Measurements from ENCODE around the gene PPP2R5E.
A peak's percentile ranks its signal among the peaks of the same experiment; 100 is the strongest.
"Not testable (repeated sequence)": the region's sequence is repeated elsewhere in the genome, so short reads cannot be mapped to it uniquely, and the experiment has no call there.

PPP2R5E gene

DNA sequence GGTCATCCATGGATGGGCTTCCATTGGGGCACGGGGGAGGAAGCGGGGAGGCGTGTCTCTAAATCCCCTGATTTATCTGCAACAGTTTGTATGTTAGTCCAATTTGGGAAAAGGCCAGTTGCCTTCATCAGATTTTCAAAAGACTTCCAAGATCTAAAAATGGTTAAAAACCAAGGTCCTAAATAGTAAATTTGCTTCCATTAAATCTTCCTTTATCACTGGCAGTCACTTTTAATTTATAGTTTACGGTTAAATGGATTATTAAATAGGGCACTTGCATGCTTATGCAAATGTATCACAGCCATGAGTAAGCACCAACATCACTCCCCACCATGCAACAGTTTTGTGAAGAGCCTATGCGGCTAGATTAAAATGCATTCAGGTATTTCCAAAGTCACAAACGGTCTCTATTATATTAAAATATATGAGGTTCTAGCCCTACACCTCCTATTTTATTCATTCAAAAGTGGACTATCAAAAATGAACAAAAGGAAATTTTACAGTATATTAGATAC is 116.3 kb downstream of the PPP2R5E start:
- DNase-seq, result no peak

DNA sequence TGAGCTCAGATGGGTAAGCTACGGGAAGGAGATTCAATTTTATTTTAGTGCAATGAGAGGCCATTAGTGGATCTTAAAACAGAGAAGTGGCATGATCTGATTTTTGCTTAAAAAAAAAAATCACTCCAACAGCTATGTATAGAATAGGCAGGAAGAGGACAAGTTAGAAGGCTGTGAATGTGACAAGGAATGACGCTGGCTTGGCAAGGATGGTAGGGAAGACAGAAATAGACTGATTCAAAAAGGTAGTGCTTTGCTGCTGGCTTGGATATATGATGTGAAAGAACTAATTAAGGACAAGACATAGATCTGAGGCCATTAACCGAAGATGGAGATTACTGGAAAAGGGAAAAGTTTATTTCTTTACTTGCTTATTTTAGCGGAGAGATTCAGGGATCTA is 119.3 kb downstream of the PPP2R5E start:
- DNase-seq, result no peak

DNA sequence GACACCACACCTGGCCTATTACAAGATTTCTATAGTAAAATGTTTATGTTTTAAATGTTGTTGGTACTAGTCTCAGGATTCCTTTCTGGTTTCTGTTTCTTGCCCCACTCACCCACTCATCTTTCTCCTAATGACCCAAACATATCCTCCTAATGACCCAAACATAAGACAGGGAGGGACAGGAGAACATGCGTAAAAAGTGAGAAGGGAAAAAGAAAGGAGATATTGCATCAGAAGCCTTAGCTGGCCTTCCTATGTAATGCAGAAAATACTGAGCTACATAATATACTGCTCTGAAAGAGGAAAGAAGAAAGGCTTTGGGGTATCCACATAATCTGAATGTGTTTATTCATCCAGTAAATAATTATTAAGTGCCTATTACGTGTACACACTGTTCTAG is 119.8 kb downstream of the PPP2R5E start:
- no peak for DNase-seq

DNA sequence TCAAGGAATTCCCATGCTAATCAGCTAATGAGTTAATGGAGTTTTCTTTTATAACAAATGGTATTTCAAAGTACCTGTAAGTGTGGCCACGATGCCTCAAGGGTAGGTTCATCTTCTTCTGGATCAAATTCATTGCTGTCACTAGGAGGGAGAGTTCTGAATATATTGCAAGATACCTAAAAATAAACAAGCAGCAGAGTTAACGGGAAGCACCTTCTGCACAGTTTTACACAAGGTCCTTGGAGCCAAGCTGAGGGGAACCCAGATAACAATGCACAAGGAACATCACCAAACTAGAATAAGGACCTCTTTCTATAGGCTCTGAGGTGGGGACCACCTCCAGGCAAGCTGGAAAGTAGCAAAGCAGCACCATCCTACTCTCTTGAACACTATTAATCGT is 121.3 kb downstream of the PPP2R5E start:
- no peak for DNase-seq

GRCh38 chr14:63421226-63421625 is 122.0 kb downstream of the PPP2R5E start:
- DNase-seq, result no peak

GRCh38 chr14:63418020-63418419 is 125.2 kb downstream of the PPP2R5E start:
- no peak for DNase-seq

- DNase-seq, result no peak
Observed at GRCh38 chr14:63413009-63413408, 130.2 kb downstream of the PPP2R5E start.

- DNase-seq, result no peak
Observed at GRCh38 chr14:63406333-63406732, 136.8 kb downstream of the PPP2R5E start.

DNA sequence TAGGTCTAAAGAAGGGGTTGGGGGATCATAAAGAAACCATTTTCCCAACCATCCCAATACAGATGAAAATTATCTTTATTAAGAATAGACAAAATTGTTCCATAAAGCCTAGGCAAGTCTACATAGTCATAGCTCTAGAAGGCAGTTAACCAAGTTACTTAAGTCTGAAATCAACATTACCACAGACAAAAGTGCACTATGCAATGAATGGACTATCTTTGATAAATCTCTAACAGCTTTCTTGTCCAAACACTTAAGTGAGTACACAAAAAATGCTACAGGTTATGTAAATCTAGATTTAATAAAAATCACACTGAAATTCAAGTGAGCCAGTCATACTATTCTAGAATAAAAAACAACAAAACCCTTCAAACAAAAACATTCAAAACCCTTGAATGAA is 137.5 kb downstream of the PPP2R5E start:
- DNase-seq, result no peak

- no peak for DNase-seq
Observed at GRCh38 chr14:63404906-63405305, 138.3 kb downstream of the PPP2R5E start.

GRCh38 chr14:63401646-63402045 is 141.5 kb downstream of the PPP2R5E start:
- no peak for DNase-seq

GRCh38 chr14:63398952-63399351 is 144.2 kb downstream of the PPP2R5E start:
- DNase-seq, result no peak

DNA sequence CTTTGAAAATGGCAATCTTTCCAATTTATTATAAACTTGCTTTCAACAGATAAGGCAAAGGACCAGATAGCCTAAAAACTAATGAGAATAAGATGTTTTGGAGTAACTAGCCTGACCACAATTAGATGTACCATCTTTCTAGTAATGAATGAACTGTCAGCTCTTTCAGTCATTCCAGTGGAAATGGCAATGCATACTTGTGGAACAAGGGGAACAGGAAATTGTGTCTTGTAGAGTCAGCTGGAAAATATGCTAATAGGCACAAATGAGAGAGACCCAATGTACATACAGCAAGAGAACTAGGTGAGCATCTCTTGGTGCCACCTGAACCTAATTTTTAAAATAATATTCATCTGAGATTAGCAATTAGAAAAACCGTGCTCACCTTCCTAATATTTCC is 148.3 kb downstream of the PPP2R5E start:
- no peak for DNase-seq

GRCh38 chr14:63394432-63394831 is 148.7 kb downstream of the PPP2R5E start:
- no peak for DNase-seq

GRCh38 chr14:63393012-63393411 is 150.2 kb downstream of the PPP2R5E start:
- no peak for DNase-seq

GRCh38 chr14:63392236-63392635 is 150.9 kb downstream of the PPP2R5E start:
- no peak for DNase-seq

DNA sequence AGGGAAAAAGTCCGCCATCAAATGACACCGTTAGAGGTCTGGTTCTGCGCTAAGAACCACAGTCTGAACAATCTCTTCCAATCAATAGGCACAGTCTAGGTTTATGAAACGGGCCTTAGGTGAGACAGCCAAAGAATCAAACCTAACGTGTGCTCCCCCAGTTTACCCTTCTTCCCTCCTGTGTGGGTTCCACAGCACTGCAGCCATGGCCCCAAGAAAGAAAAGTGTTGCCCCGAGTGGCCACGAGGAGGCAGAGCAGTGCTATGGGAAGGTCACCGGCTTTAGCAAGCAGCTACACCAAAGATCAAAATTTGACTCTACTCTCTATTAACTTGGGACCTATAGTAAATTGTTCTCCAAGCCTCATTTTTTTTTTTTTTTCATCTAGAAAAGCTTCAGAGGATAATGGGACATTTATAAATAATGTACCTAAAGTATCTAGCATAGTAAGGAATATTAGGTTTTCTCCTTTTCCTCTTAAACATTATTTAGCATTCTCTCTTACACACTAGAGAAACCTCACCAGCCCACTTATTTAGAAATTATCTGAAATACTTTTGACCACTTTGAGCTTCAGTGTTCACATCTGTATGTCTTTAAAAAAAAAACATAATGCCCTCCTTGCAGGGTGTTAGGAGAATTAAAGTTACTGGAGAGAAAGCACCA is 154.3 kb downstream of the PPP2R5E start:
- peak; percentile 43 for DNase-seq

DNA sequence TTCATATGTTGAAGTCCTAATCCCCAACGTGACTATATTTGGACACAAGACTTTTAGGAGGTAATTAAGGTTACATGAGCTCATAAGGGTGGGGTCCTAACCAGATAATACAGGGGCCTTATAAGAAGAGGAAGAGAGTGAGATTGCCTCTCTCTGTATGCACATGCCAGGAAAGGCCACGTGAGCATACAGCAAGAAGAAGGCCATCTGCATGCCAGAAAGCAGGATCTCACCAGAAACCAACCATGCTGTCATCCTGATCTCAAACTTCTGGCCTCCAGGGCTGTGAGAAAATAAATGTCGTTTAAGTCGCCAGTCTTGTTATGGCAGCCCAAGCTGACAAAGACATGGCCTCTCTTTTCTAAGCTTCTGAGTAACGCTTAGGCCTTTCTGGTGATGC is 155.5 kb downstream of the PPP2R5E start:
- no peak for DNase-seq

DNA sequence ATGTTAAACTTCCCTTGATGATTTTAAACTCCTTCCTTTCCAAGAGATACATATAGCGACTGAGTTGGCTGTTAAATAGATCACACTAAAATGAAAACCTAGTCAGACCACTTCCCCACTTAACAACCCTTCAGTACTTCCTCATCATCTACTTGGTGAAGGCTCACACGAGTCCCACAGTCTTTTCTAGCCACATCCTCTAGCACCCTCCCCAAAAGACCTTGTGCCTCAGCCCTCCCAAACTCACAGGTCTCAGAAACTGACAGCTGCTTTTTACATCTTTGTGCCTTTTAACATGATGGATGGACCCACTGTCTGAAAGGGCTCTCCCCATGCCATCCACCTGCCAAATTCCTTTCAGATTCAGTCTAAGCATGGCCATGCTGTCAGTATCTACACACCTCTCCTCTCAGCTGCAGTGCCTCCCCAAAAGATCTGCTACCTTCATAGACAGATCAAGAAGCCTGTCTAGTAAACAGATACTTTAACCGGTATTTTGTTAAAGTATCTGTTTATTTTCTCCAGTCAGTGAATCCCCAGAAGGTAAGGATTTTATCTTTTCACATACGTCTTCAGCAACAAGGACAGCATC is 159.3 kb downstream of the PPP2R5E start:
- no peak for DNase-seq

- DNase-seq, result no peak
Observed at GRCh38 chr14:63378444-63378843, 164.7 kb downstream of the PPP2R5E start.

- DNase-seq, result peak; percentile 28
Observed at GRCh38 chr14:63375769-63376168, 167.4 kb downstream of the PPP2R5E start.

DNA sequence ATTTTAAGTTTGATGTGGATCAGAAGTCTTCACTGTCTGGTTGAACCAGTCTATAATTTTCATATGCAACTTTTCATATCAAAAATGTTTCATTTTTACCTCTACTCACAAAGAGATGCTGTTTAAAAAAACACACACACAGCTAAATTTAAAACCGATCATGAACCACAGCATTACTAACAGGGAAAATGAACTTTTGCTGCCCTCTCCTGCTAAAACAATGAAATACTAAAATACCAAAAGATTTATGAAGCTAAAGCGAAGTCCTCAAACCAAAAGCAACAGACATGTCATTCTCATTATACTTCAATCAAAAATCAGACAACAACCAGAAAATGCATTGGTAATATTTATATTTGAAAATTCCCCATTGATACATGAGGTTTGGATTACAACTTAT is 171.6 kb downstream of the PPP2R5E start:
- DNase-seq, result not testable (repeated sequence)

- DNase-seq, result no peak
Observed at GRCh38 chr14:63371033-63371432, 172.1 kb downstream of the PPP2R5E start.

DNA sequence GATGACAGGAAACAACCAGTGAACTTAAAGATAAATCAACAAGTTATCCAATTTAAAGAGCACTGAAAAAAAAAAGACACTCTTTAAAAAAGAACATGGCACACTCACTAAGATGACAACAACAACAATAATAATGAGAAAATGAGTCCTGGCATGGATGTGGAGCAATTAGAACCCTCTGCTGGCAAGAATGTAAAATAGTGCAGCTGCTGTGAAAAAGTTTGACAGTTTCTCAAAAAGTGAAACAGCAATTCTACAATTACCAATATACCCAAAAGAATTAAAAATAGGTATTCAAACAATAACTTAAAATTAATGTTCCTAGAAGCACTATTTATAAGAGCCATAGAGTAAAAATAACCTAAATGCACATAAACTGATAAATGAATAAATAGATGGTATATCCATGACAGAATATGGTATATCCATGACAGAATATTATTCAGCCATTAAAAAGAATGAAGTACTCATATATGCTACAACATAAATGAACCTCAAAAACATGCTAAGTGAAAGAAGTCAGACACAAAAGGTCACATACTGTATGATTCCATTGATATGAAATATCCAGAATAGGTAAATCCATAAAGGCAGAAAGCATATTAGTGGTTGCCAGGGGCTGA is 175.3 kb downstream of the PPP2R5E start:
- DNase-seq, result no peak

Measured in kidney glomerular epithelial cell (primary cell).